H1 (cell line): ENCODE results near the gene DYRK1A. TPM values are rescaled to one million over a fixed set of nuclear protein-coding genes. Genes with fewer than 3 reads are reported as not detected.
A peak's percentile ranks its signal among the peaks of the same experiment; 100 is the strongest.

Experiments
- CTCF ChIA-PET: fragments of 300-600 bp; sonication (Branson Sonifier 250); formaldehyde crosslinking; loops from one replicate; lab custom pipeline; 2021; ENCODE audit not compliant: partially characterized antibody; lab: Charles Lee
- POLR2A ChIA-PET: fragments of 300-600 bp; sonication (Branson Sonifier 250); formaldehyde crosslinking; loops from one replicate; lab custom pipeline; 2021; ENCODE audit warnings: inconsistent platforms; ENCODE audit not compliant: partially characterized antibody; lab: Charles Lee
- DNase-seq, 2 experiments: peaks; one replicate each; pipeline versions ENCODE4 v3.0.0 to v3.0.0-alpha.2; 2010 to 2022; ENCODE audit warnings: low spot score in 2 of 2, low read depth in 1 of 2, mixed read lengths in 1 of 2
- FAIRE-seq: peaks from 2 replicates; lab custom pipeline; 2011; peaks lifted over from hg19 to GRCh38; lab: Jason Lieb, UNC
- H2AFZ ChIP-seq: 2 replicates; pipeline ENCODE4 v1.8.1; 2012; ENCODE audit warnings: low read length, inconsistent platforms
- H2AK5ac ChIP-seq: 2 replicates; pipeline ENCODE4 v1.6.1; 2013; ENCODE audit warnings: low read depth, low read length
- H2BK120ac ChIP-seq: replicated peaks from 2 replicates; pipeline ENCODE3; 2013; ENCODE audit warnings: low read depth, low read length, inconsistent platforms
- H2BK12ac ChIP-seq: 2 replicates; pipeline ENCODE4 v1.6.1; 2013; ENCODE audit warnings: low read depth, low read length
- H2BK15ac ChIP-seq: 2 replicates; pipeline ENCODE4 v1.6.1; 2013; ENCODE audit warnings: low read length
- H2BK20ac ChIP-seq: 2 replicates; pipeline ENCODE4 v1.6.1; 2013; ENCODE audit warnings: low read length
- H2BK5ac ChIP-seq: 2 replicates; pipeline ENCODE4 v1.6.1; 2013; ENCODE audit warnings: low read depth, low read length
- H3K14ac ChIP-seq: 2 replicates; pipeline ENCODE4 v1.6.1; 2013; ENCODE audit warnings: inconsistent platforms; ENCODE audit not compliant: insufficient read length
- H3K18ac ChIP-seq: 2 replicates; pipeline ENCODE4 v1.6.1; 2013; ENCODE audit warnings: low read length; ENCODE audit errors: extremely low read depth
- H3K23ac ChIP-seq: 2 replicates; pipeline ENCODE4 v1.6.1; 2013; ENCODE audit warnings: inconsistent platforms; ENCODE audit not compliant: insufficient read length
- H3K23me2 ChIP-seq: 2 replicates; pipeline ENCODE4 v1.6.1; 2013; ENCODE audit warnings: low read depth, low read length
- H3K27ac ChIP-seq: 2 replicates; pipeline ENCODE4 v1.6.1; 2011; ENCODE audit warnings: low read depth, low read length, inconsistent platforms
- H3K27me3 ChIP-seq, 4 experiments: replicated peaks in 1 of 4; 1 replicate in 1 of 4; 2 replicates in 3 of 4; pipeline versions ENCODE4 v1.6.1 to v1.8.1; 2011 to 2013; ENCODE audit warnings: low read length in 3 of 4, mild to moderate bottlenecking in 3 of 4, inconsistent platforms in 2 of 4, mixed read lengths in 2 of 4, moderate library complexity in 1 of 4; ENCODE audit not compliant: control insufficient read depth in 3 of 4, insufficient read depth in 3 of 4; ENCODE audit errors: extremely low read depth in 1 of 4
- H3K36me3 ChIP-seq, 4 experiments: 2 replicates each; pipeline versions ENCODE4 v1.6.1 to v1.8.1; 2011 to 2013; ENCODE audit warnings: mild to moderate bottlenecking in 4 of 4, low read length in 3 of 4, moderate library complexity in 2 of 4, control low read depth in 1 of 4, inconsistent platforms in 1 of 4; ENCODE audit not compliant: insufficient read depth in 4 of 4, control insufficient read depth in 2 of 4
- H3K4ac ChIP-seq: replicated peaks from 2 replicates; pipeline ENCODE3; 2013; ENCODE audit warnings: low read length, low read depth, mixed read lengths, inconsistent platforms; ENCODE audit not compliant: insufficient read length
- H3K4me1 ChIP-seq, 4 experiments: replicated peaks in 1 of 4; 1 replicate in 1 of 4; 2 replicates in 3 of 4; pipeline versions ENCODE4 v1.6.1 to v1.8.1; 2011 to 2013; ENCODE audit warnings: low read length in 3 of 4, inconsistent platforms in 2 of 4, mixed read lengths in 1 of 4; ENCODE audit not compliant: insufficient read depth in 4 of 4, control insufficient read depth in 3 of 4
- H3K4me2 ChIP-seq, 2 experiments: 2 replicates each; pipeline versions ENCODE4 v1.6.1 to v1.8.1; 2011 to 2013; ENCODE audit warnings: low read depth in 2 of 2, low read length in 2 of 2, control low read depth in 1 of 2, inconsistent platforms in 1 of 2, mild to moderate bottlenecking in 1 of 2; ENCODE audit not compliant: insufficient read depth in 1 of 2
- H3K4me3 ChIP-seq, 4 experiments: fragments of 200-600, 300-600 bp in 1 of 4; sonication (generic), shearing (Covaris generic), sonication (Bioruptor Twin) in 1 of 4; 2 replicates each; pipeline versions ENCODE4 v1.5.1 to v1.8.1; 2011 to 2016; ENCODE audit warnings: low read length in 4 of 4, low read depth in 3 of 4, control low read depth in 2 of 4, inconsistent platforms in 2 of 4, mild to moderate bottlenecking in 2 of 4, mixed read lengths in 1 of 4, moderate library complexity in 1 of 4; ENCODE audit not compliant: insufficient read depth in 2 of 4; ENCODE audit errors: extremely low read depth in 1 of 4
- H3K56ac ChIP-seq: replicated peaks from 2 replicates; pipeline ENCODE3; 2013; ENCODE audit warnings: low read depth, mild to moderate bottlenecking, mixed read lengths, low read length, inconsistent platforms; ENCODE audit not compliant: insufficient read length
- H3K79me1 ChIP-seq: 2 replicates; pipeline ENCODE4 v1.6.1; 2013; ENCODE audit warnings: low read depth, low read length, control low read depth
- H3K79me2 ChIP-seq, 2 experiments: 2 replicates each; pipeline versions ENCODE4 v1.6.1 to v1.8.1; 2012 to 2013; ENCODE audit warnings: low read length in 2 of 2, mild to moderate bottlenecking in 2 of 2, inconsistent platforms in 1 of 2; ENCODE audit not compliant: insufficient read depth in 2 of 2, control insufficient read depth in 1 of 2
- H3K9ac ChIP-seq, 4 experiments: replicated peaks in 1 of 4; 1 replicate in 1 of 4; 2 replicates in 3 of 4; pipeline versions ENCODE4 v1.6.1 to v1.8.1; 2011 to 2013; ENCODE audit warnings: low read depth in 3 of 4, low read length in 3 of 4, control low read depth in 2 of 4, mild to moderate bottlenecking in 2 of 4, moderate library complexity in 2 of 4, inconsistent platforms in 1 of 4; ENCODE audit errors: extremely low read depth in 1 of 4
- H3K9me3 ChIP-seq, 2 experiments: 2 replicates each; pipeline versions ENCODE4 v1.6.1 to v1.8.1; 2012 to 2013; ENCODE audit warnings: mild to moderate bottlenecking in 2 of 2, moderate library complexity in 2 of 2, control low read depth in 1 of 2, inconsistent platforms in 1 of 2, low read depth in 1 of 2, low read length in 1 of 2, mixed read lengths in 1 of 2; ENCODE audit not compliant: insufficient read depth in 2 of 2
- H4K20me1 ChIP-seq, 2 experiments: replicated peaks in 1 of 2; 2 replicates each; pipeline versions ENCODE3 to v1.8.1; 2011 to 2013; ENCODE audit warnings: inconsistent platforms in 2 of 2, low read length in 2 of 2, mild to moderate bottlenecking in 1 of 2; ENCODE audit not compliant: insufficient read depth in 2 of 2, control insufficient read depth in 1 of 2
- H4K5ac ChIP-seq: 2 replicates; pipeline ENCODE4 v1.6.1; 2013; ENCODE audit warnings: low read length, low read depth, mixed read lengths, inconsistent platforms; ENCODE audit not compliant: insufficient read length
- H4K8ac ChIP-seq: 2 replicates; pipeline ENCODE4 v1.8.0; 2013; ENCODE audit warnings: mild to moderate bottlenecking, moderate library complexity, low read length, inconsistent platforms; ENCODE audit not compliant: insufficient read depth; ENCODE audit errors: extremely low read depth
- H4K91ac ChIP-seq: replicated peaks from 2 replicates; pipeline ENCODE3; 2013; ENCODE audit warnings: low read length, mixed read lengths, inconsistent platforms; ENCODE audit not compliant: insufficient read length
- ATF3 ChIP-seq: IDR thresholded peaks from 2 replicates; pipeline ENCODE4 v1.6.1; 2011; ENCODE audit warnings: low read depth, mild to moderate bottlenecking, low read length; ENCODE audit not compliant: insufficient read depth
- EP300 ChIP-seq, 2 experiments: IDR thresholded peaks; 1 replicate in 1 of 2; 2 replicates in 1 of 2; pipeline ENCODE4 v1.6.1; 2011 to 2012; ENCODE audit warnings: low read depth in 2 of 2, low read length in 2 of 2, mild to moderate bottlenecking in 2 of 2, borderline replicate concordance in 1 of 2, inconsistent platforms in 1 of 2, moderate library complexity in 1 of 2
- JUN ChIP-seq: IDR thresholded peaks from 2 replicates; pipeline ENCODE4 v1.6.1; 2011; ENCODE audit warnings: low read depth, mild to moderate bottlenecking, improper control_type of control experiment, low read length
- POU5F1 ChIP-seq: IDR thresholded peaks from 2 replicates; pipeline ENCODE4 v1.6.1; 2011; ENCODE audit warnings: low read depth, mild to moderate bottlenecking, low read length, moderate library complexity
- RNF2 ChIP-seq: fragments of 200-900, 300-1000 bp; sonication (generic); IDR thresholded peaks from 2 replicates; pipeline ENCODE4 v1.7.1; 2016; ENCODE audit warnings: borderline replicate concordance, low read depth, mild to moderate bottlenecking, antibody characterized with exemption, low read length; ENCODE audit not compliant: poor library complexity, severe bottlenecking; ENCODE audit errors: missing control alignments
- WGBS, 2 experiments: shearing (Covaris generic) in 1 of 2; methylation state at CpG; one replicate each; pipeline versions ENCODE4 v1.1.6 to v1.1.7; 2013 to 2015; ENCODE audit warnings: low lambda C conversion rate in 2 of 2, mixed read lengths in 2 of 2, inconsistent platforms in 1 of 2, low coverage in 1 of 2, missing lambda C conversion rate in 1 of 2; ENCODE audit not compliant: insufficient replicate concordance in 2 of 2, insufficient coverage in 1 of 2, insufficient read length in 1 of 2; ENCODE audit errors: extremely low coverage in 1 of 2, missing lambda C conversion rate in 1 of 2; 5-methylcytosine and 5-hydroxymethylcytosine counted together
- polyA plus RNA-seq, 7 experiments: library from polyadenylated mRNA; depleted of rRNA in 3 of 7; stranded (reverse) in 5 of 7; unstranded in 2 of 7; fragments of >200 nt in 5 of 7; fragments of 200-250 nt in 2 of 7; gene quantifications; 1 replicate in 5 of 7; 2 replicates in 1 of 7; 4 replicates in 1 of 7; pipeline versions ENCODE4 v1.2.1 to v1.2.3, GENCODE V29; 2011 to 2013; ENCODE audit warnings: missing spikeins in 2 of 7, mixed read lengths in 2 of 7
- total RNA-seq: library from RNA; stranded (reverse); fragmentation: NEBNext Ultra II Directional; extraction: Animal tissue kit (Norgen Biotek cat#: 25700); gene quantifications from 2 replicates; pipeline ENCODE4 v1.2.1, GENCODE V29; 2021

Gene DYRK1A
- total and polyA plus RNA-seq, 2 of the 8 experiments (the other 6 are each of a cell fraction or from before 2014, with no cell fraction given), result 61.1 to 62.2 TPM

- H3K18ac ChIP-seq, result no peak overlapping the region
- peaks cover 34 to 40% of the 10 kb centered on the region in 2 experiments for H4K20me1 ChIP-seq
- H2AK5ac ChIP-seq, result no peak overlapping the region
- peaks cover 6% of the 10 kb centered on the region; the same call in 1 of the 2 replicates for H3K23me2 ChIP-seq
- no peak for DNase-seq
- H3K4me2 ChIP-seq, result 0 out of 4 replicates have a peak overlapping the region, but pooled peaks of 1 of the 2 experiments have one; percentile 20
- no peak overlapping the region for H3K4me3 ChIP-seq
- peaks cover 91 to 100% of the 10 kb centered on the region in 2 experiments for H3K79me2 ChIP-seq
- H3K23ac ChIP-seq, result no peak overlapping the region
- H3K36me3 ChIP-seq, result no peaks in the 10 kb centered on the region
- H4K91ac ChIP-seq, result no peak overlapping the region
- H3K27me3 ChIP-seq, result no peaks in the 10 kb centered on the region
- no peak overlapping the region for H3K56ac ChIP-seq
- H3K14ac ChIP-seq, result no peak overlapping the region
- H3K79me1 ChIP-seq, result peaks cover 3% of the 10 kb centered on the region; the same call in 1 of the 2 replicates
- FAIRE-seq, result no peak
- H4K5ac ChIP-seq, result no peak overlapping the region
- no peaks in the 10 kb centered on the region for H3K9me3 ChIP-seq
- no peak overlapping the region for H3K27ac ChIP-seq
- no peak overlapping the region for H2BK5ac ChIP-seq
- ChIA-PET POLR2A (interaction anchor here (0.5 to 1.9 kb wide), 5 partner anchors 9 to 106 kb away, joined by 3 to 7 read pairs (median 3); partner anchors contain the start of gene VPS26C), CTCF (interaction anchor here (0.8 to 2.4 kb wide), 5 partner anchors 11 to 202 kb away, joined by 3 to 16 read pairs (median 3); no protein-coding TSS in a partner anchor)
- WGBS, 2 experiments, result 80% methylated on average over 3 of the region's 3 CpGs; no CpG with 5 or more reads in 1 of the 2 experiments
- H2BK20ac ChIP-seq, result no peak overlapping the region
- no peak overlapping the region for H4K8ac ChIP-seq
- H3K4ac ChIP-seq, result no peak overlapping the region
- no peak overlapping the region for H2AFZ ChIP-seq
- no peak overlapping the region for H2BK15ac ChIP-seq
- H2BK120ac ChIP-seq, result no peak overlapping the region
- H3K9ac ChIP-seq, result no peak overlapping the region
- H3K4me1 ChIP-seq, result peaks cover 0 to 3% (median 1%) of the 10 kb centered on the region in 4 experiments; a peak in 3 of 7 replicates
- H2BK12ac ChIP-seq, result no peak overlapping the region
- TF ChIP-seq ATF3 (no peak), POU5F1 (no peak), RNF2 (no peak), EP300 (IDR thresholded peaks at IDR 0.05; ENCODE audit: borderline replicate concordance in 1 of 2, low read depth in 2 of 2, low read length in 2 of 2) (no peak), JUN (no peak)
These were observed 6.4 kb downstream of the DYRK1A start for GRCh38 chr21:37372951-37373350.
